Activated CD4-positive, alpha-beta T cell treated with anti-CD3 and anti-CD28 coated beads, Interleukin-2, amount 50 U/mL, for 16 hours (primary cell): Measurements from ENCODE around the gene ZNF385C.

ENCODE experiments used
- DNase-seq: peaks from one replicate; pipeline ENCODE4 v3.0.0-alpha.2; 2020

The ZNF385C gene

DNA sequence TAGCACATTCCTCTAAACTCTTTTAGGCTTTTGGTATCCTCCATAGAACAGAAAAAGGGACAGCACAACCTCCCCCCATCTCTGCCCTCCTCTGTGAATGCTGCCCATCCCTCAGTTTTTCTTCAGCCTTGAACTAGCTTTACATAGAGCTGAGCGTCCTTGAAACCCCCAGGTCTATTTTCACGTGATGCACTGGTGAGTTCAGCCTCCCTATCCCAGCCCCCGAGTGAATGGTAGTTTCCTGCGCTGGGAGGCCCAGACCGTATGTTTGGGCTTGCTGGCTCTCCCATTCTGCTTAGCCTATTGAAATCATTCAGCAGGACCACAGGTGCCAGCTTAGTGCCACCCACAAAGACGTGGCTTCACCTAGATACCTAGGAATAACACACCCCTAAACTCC is 22.5 kb downstream of the ZNF385C start:
- DNase-seq: no peak

DNA sequence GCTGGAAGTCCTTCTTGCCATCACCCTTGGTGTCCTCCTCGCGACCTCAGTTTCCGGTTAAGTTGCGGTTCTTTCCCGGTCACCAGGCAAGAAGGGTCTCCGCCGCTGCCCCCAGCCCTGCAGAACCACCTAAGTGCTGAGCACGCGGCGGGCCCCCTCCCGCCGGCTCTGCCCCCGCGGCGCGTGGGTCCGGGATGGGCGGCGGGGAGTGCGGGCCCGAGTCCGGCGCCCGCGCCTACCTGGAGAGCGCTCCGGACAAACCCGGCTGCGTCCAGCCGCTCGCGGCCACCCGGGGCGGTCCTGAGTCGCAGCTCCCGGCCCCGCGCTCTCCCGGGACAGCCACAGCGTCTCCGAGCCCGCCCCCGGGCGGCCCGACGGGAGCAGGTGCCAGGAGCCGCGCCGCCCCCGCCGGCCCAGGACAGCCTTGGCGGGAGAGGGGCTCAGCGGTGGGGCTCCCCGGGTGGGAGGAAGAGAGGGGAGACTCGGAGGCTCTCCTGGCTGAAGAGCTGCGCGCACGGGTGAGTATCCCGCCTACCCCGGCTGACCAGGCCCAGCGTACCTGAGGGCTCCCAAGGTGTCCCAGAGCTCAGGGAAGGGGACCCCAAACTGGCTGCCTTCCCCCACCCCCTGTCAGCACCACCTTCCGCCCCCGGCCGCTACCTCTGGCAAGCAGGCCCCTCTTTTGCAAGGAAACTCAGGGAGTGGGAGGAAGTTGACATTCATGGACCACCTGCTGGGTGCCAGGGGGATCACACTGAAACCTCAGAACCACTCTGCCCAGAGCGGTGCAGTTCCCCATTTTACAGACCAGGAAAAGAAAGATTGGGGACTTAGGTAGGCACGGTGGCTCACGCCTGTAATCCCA is 25.7 kb downstream of the ZNF385C start:
- no peak for DNase-seq

DNA sequence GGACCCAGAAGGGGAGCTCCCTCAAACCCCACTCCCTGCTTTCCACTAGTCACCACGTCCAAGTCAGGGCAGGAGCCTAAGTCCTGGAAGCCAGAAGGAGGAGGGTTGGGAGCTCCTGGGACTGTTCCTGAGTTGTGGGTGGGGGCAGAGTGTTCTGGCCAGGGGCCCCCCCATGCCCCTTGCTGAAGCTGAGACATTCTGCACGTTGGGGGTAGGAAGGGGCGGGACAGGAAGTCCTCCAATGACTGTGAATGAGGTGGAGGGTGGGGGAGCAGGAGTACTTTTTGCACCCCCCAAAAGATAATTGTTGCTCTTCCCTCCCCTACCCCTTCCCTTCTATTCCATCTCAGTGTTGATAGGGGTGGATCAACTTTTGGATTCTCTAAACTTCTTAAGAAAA is 26.5 kb downstream of the ZNF385C start:
- no peak for DNase-seq

GRCh38 chr17:42068979-42069378 is 29.3 kb downstream of the ZNF385C start:
- no peak for DNase-seq

DNA sequence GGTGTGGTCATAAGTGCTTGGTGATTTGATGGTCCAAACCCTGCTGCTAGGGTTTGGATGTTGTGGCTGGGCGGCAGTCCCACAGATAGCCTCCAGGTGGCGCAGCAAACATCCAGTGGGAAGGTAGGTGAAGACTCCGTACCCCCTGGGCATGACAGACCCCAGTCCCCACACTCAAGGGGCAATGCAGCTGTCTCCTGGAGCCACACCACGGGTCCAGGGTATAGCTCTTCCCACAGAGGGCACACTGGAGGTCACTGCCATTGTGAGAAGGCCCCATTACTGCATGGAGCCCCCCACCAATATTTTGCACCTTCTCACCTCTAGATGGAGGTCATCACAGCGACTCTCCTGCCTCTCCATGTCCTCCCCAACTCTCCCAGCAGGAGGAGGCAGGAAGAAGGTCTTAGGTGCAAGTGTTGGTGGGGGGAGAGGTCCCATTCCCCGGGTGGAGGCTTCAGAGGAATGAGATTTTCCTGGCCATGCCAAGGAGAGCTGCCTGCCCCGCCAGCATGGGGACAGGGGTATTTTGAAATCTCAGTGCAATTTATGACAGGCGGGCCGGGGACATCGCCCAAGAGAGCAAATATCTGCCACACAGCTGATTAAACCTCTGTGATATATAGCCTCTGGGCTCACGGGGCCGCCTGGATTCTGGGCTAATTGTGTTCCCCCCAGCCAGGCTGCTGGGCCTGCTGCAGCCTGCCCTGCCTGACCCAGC is 30.7 kb downstream of the ZNF385C start:
- peak; percentile 68 for DNase-seq

DNA sequence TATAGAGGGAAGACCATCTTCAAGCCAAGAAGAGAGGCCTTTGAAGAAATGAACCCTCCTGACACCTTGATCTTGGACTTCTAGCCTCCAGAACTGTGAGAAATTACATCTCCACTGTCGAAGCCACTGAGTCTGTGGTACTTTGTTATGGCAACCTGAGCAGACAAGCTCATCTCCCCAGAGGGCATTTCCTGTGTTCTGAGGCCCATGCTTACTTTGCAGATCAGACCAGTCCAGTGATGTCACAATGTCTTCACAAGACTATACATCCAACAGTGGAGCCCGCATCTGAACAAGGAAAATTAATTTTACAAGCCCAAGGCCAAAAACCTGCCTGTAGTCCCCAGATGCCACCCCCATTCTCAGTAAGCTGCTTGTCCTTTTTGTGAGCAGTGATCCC is 33.1 kb downstream of the ZNF385C start:
- DNase-seq: no peak

- DNase-seq: no peak
These were observed 35.6 kb downstream of the ZNF385C start for GRCh38 chr17:42062681-42063080.

DNA sequence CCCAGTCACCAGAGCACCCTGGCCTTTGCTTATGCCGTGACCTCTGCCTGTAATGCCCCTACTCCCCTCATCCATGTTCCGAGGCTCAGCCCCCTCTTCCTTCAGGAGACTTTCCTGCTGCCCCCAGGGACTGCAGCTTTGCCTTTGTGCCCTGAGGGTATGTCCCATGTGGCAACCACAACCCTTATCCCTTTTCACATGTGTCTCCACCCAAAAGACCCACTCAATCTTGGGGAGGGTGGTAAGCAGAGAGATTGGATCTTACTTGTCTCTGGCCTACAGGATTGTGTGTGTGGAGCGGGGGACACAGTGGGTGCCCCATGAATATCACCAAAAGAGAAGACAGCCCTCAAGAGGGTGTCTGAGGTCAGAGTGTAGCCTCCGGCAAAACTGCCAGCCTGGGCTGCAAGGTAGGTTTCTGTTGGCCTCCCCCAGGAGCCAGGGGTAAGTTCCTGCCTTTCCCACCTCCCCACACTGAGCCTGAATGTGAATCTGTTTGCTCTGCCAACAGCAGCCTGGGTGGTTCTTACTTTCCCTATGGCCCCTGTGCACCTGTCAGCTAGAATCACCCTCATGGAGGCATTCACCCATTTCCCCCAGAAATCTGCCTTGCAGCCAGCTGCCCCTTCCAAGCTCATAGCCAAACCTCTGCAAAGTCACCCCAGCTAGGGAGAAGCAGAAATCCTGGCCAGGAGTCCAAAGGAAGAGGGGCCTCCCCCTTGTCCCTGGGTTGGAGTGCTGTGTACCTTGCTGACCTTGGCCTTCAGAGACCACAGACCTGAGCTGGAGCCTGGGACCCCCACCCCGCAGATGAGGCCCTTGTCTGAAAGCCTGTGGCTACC is 36.4 kb downstream of the ZNF385C start:
- no peak for DNase-seq

GRCh38 chr17:42060231-42060630 is 38.0 kb downstream of the ZNF385C start:
- no peak for DNase-seq

DNA sequence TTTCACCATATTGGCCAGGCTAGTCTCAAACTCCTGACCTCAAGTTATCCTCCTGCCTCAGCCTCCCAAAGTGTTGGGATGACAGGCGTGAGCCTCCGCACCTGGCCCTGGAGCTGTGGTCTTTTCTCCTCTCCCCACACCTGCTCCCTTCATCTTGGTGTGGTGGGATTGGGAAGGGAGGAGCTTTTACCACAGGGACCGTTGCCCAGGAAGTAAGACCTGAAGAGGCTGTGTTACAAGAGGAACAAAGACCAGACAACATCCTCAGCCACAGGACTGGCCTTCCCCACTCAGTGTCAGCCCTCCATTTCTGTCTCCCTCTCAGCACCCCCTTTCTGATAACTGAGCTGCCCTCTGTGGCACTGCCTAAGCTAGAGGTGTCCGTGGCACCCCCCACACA is 38.5 kb downstream of the ZNF385C start:
- DNase-seq: no peak

DNA sequence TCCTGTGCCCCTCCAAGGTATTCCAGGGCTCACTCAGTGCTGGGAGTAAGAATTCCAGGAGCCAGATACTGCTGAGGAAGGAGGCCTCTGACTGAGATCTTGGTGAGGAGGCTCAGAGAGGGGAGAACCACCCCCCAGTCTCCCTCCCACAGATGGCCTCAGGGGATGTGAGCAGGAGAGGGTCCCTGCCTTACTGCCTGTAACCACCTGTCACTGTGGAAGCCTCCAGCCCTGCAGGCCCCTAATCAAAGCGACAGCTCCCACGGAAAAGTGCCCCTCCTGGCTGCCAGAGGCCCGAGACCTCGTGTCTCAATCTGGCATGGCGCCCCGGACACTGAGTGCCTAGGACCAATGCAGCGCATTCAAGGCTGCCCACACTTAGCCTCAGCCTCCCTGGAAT is 40.2 kb downstream of the ZNF385C start:
- no peak for DNase-seq

DNA sequence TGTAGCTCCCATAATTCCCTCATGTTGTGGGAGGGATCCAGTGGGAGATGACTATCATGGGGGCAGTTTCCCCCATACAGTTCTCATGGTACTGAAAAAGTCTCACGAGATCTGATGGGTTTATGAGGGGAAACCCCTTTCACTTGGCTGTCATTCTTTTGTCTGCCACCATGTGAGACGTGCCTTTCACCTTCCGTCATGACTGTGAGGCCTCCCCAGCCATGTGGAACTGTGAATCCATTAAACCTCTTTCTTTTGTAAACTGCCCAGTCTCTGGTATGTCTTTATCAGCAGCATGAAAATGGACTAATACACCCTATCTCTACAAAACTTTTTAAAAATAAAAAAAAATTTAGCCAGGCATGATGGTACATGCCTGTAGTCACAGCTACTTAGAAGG is 41.6 kb downstream of the ZNF385C start:
- no peak for DNase-seq

DNA sequence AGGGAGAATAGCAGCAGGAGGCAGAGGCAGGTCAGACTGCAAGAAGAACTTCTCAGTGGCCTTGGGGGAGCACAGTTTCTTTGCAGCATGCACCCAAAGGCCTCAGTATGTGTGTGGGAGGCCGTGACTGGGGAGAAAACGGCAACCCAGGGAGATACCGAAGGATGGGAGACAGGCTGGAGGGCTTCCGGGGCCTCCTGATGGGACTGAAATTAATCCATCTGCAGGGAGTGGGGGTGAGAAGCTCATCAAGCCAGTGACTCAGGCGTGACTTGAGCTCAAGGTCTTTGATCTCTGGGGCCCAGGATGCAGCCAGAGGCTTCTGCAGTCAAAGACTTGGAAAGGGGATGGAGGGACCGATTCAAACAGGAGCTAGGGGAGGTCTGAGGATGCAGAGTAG is 42.8 kb downstream of the ZNF385C start:
- DNase-seq: no peak

DNA sequence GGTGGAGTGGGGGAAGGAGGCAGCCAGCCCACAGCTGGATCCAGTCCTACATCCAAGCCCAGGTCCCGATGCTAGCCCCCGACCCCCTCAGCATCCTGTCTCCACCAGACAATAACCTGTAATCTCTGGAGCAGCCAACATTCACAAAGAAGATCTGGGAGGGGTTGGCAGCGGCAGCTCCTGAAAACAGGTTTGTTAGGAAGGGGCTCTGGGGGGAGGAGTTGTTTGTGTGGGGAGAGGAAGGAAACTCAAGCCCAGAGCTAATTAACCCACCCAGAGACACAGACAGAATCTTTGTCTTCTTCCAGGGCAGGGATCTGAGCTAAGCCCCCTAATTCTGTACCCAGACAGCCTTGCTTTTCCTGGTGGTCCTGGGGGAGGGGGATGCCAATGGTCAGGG is 43.2 kb downstream of the ZNF385C start:
- DNase-seq: no peak

DNA sequence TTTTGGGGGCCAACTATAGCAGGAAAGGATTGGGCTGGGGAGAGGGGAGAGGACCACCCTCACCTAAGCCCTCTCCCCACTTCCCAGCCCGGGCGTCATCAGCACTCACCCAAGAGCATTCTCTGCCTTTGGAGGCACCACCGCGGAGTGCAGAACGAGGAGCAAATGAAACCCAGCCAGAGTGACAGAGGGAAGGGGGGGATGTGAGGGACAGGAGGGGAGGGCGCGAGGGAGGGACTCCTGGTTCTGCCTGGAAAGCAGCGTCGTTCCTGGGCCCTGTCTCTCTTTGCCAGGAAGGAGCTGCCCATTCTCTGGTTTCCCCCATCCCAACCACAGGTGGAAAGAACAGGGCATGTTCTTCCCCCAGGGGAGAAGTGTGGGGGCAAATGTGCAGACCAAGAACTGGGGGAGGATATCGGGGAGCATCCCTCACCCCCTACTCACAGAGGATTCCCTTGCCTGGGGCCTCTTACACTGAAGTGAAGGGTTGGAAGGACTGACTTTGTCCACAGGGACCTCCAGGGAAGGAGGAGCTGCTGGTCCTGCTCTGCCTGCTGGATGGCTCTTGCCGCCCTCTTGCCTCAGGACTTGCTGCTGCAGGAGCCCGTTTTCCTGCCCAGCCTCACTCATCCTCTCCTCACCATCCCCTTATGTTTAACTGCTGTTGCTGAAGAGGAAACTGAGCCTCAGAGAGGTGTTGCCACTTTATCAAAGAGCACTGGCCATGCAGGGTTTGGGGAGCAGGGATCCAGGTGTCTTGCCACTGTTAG is 44.4 kb downstream of the ZNF385C start:
- DNase-seq: no peak

DNA sequence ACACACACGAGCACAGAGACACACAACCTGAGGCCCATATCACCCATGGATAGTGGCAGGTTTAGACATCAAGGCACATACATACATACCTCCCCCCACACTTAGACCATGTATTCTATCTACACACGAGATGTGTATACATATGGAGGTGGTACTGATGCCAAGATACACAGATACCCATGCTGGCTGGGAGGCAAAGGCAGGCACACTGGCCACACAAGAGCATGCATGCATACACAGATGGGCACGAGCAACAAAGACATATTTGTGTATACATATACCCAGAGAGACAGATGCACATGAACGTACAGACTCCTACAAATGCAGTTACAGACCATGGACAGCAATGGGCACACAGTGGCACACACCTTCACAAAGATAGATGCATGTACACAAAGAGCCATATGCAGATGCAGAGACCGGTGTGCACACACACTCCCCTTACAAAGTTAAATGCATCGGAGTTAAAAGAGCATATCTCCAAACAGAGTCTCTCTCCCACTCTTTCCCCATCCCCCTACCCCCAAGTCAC is 45.9 kb downstream of the ZNF385C start:
- DNase-seq: no peak

- no peak for DNase-seq
These were observed 46.6 kb downstream of the ZNF385C start for GRCh38 chr17:42051645-42052044.

GRCh38 chr17:42051013-42051400 is 47.3 kb downstream of the ZNF385C start:
- no peak for DNase-seq

- DNase-seq: no peak
These were observed 47.8 kb downstream of the ZNF385C start, which contains the start of gene C17orf113 for GRCh38 chr17:42050393-42051012. Gene C17orf113 (minus strand): TSS chr17:42050601. CDS start chr17:42043376, 7,225 bp downstream.

GRCh38 chr17:42049834-42050392 is 48.4 kb downstream of the ZNF385C start:
- DNase-seq: no peak

GRCh38 chr17:42047343-42047742 is 50.9 kb downstream of the ZNF385C start:
- DNase-seq: no peak
